ENCODE data around the gene MIER2.
A peak's percentile ranks its signal among the peaks of the same experiment; 100 is the strongest.

DNA sequence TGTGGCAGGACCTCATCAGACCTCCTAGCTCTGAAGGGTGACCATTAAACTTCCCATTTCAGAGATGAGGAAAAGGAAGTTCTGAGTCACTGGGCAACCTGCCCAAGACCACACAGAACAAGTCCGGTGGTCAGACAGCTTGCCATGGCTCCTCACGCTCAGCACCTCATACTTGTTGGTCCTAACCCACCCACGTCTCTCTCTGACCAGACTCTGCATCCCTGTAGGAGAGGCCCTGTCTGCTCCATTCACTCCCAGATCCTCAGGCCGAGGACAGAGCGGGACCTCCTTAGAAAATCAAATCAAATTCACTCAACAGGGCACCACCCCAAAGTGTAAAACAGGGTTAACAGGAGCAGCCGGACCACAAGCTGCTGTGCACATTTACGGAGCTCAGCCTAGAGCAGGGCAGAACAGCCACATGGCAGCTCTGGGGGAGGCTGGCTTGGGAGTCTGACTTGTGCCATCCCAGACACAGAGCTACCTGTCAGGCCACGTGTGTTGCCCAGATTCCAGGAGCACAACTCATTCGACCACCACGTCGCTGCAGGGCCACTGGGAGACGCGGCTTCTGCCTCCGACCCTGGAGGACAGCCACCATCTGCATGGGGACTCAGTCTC is 1.7 kb downstream of the MIER2 start:
- TF ChIP-seq, protein P1, sequence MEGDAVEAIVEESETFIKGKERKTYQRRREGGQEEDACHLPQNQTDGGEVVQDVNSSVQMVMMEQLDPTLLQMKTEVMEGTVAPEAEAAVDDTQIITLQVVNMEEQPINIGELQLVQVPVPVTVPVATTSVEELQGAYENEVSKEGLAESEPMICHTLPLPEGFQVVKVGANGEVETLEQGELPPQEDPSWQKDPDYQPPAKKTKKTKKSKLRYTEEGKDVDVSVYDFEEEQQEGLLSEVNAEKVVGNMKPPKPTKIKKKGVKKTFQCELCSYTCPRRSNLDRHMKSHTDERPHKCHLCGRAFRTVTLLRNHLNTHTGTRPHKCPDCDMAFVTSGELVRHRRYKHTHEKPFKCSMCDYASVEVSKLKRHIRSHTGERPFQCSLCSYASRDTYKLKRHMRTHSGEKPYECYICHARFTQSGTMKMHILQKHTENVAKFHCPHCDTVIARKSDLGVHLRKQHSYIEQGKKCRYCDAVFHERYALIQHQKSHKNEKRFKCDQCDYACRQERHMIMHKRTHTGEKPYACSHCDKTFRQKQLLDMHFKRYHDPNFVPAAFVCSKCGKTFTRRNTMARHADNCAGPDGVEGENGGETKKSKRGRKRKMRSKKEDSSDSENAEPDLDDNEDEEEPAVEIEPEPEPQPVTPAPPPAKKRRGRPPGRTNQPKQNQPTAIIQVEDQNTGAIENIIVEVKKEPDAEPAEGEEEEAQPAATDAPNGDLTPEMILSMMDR (IDR thresholded peaks at IDR 0.05), result no peak
- TF ChIP-seq POLR2AphosphoS5 (IDR thresholded peaks at IDR 0.05), result peak; percentile 48 to 56
- no peak for TF ChIP-seq EP300 (IDR thresholded peaks at IDR 0.05)
- TF ChIP-seq POLR2A (IDR thresholded peaks at IDR 0.05; ENCODE audit: low read depth), result no peak
